VCaP (cell line): ENCODE results near the gene SLC8A3.
"Not testable (repeated sequence)": the region's sequence is repeated elsewhere in the genome, so short reads cannot be mapped to it uniquely, and the experiment has no call there.

Experiments
- H3K27ac ChIP-seq: fragments of 450-650 bp; 2 replicates; pipeline ENCODE4 v1.5.1; 2017
- TF ChIP-seq, protein P1 (sequence below): fragments of 450-650 bp; conservative IDR thresholded peaks from 2 replicates; pipeline ENCODE4 v1.5.1; 2017; ENCODE audit warnings: mild to moderate bottlenecking, moderate library complexity

SLC8A3 gene, protein sequence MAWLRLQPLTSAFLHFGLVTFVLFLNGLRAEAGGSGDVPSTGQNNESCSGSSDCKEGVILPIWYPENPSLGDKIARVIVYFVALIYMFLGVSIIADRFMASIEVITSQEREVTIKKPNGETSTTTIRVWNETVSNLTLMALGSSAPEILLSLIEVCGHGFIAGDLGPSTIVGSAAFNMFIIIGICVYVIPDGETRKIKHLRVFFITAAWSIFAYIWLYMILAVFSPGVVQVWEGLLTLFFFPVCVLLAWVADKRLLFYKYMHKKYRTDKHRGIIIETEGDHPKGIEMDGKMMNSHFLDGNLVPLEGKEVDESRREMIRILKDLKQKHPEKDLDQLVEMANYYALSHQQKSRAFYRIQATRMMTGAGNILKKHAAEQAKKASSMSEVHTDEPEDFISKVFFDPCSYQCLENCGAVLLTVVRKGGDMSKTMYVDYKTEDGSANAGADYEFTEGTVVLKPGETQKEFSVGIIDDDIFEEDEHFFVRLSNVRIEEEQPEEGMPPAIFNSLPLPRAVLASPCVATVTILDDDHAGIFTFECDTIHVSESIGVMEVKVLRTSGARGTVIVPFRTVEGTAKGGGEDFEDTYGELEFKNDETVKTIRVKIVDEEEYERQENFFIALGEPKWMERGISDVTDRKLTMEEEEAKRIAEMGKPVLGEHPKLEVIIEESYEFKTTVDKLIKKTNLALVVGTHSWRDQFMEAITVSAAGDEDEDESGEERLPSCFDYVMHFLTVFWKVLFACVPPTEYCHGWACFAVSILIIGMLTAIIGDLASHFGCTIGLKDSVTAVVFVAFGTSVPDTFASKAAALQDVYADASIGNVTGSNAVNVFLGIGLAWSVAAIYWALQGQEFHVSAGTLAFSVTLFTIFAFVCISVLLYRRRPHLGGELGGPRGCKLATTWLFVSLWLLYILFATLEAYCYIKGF

DNA sequence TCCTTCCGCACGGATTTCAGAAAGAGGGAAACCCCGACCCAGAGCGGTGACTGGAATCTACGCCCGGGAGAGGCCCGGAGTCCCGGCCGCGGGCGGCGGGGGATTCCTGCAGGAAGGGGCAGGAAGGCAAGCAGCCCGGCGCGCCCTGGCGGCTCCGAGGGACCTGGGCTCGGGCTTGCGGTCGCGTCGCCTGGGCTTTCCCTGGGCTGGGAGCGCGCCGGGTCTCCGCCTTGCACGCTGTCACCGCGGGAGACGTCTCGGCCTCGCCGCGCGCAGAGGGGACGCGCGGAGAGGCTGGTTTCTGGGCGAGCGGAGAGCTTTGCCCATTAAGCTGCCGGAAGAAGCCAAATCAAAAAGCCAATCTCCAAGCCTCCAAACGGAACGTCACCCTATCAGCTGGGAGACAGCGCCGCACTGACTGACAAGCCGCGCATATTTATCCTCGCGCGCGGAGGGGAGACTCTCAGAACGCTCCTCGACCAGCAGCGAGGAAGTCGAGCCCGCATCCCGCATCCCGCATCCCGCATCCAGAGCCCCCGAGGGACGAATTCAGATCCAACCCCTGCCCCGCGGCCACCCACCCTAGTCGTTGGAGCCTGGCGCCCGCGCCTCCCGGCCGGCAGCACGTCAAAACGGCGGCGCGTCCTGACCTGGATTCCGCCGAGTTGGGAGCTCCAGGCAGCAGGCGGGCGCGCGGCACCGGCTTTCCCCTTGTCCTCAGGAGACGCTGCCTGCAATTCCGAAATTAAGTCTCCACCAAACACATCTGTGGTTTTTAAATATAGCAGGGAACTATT, at the start of gene SLC8A3:
Gene SLC8A3 (minus strand): TSS at position 293 of the 797 bp plus-strand sequence. CDS start 20,529 bp downstream, outside the sequence.
- TF ChIP-seq, protein P1, sequence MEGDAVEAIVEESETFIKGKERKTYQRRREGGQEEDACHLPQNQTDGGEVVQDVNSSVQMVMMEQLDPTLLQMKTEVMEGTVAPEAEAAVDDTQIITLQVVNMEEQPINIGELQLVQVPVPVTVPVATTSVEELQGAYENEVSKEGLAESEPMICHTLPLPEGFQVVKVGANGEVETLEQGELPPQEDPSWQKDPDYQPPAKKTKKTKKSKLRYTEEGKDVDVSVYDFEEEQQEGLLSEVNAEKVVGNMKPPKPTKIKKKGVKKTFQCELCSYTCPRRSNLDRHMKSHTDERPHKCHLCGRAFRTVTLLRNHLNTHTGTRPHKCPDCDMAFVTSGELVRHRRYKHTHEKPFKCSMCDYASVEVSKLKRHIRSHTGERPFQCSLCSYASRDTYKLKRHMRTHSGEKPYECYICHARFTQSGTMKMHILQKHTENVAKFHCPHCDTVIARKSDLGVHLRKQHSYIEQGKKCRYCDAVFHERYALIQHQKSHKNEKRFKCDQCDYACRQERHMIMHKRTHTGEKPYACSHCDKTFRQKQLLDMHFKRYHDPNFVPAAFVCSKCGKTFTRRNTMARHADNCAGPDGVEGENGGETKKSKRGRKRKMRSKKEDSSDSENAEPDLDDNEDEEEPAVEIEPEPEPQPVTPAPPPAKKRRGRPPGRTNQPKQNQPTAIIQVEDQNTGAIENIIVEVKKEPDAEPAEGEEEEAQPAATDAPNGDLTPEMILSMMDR, result no peak
- no peak within 1 kb of the TSS; the same call in 1 of the 2 replicates for H3K27ac ChIP-seq

DNA sequence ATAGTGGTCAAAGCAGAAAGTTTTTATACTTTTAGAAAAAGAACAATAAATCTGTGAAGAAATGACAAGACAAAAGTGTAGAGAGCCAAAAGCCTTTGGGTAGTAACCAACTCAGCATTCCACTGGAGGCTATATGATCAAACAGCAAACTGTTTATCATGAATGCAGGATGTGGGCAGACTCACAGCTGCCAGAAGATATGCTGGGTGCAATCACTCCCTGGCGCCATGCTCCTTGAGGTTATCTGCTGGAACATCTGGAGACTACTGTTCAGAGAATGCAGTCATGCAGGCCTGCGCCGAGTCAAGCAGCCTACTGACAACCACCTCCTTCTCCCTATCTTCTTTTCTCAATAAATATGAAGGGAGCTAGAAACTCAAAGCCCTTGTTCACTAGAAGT, 49.0 kb upstream of the SLC8A3 start:
- no peak overlapping the region for H3K27ac ChIP-seq
- TF ChIP-seq, protein P1, result no peak

DNA sequence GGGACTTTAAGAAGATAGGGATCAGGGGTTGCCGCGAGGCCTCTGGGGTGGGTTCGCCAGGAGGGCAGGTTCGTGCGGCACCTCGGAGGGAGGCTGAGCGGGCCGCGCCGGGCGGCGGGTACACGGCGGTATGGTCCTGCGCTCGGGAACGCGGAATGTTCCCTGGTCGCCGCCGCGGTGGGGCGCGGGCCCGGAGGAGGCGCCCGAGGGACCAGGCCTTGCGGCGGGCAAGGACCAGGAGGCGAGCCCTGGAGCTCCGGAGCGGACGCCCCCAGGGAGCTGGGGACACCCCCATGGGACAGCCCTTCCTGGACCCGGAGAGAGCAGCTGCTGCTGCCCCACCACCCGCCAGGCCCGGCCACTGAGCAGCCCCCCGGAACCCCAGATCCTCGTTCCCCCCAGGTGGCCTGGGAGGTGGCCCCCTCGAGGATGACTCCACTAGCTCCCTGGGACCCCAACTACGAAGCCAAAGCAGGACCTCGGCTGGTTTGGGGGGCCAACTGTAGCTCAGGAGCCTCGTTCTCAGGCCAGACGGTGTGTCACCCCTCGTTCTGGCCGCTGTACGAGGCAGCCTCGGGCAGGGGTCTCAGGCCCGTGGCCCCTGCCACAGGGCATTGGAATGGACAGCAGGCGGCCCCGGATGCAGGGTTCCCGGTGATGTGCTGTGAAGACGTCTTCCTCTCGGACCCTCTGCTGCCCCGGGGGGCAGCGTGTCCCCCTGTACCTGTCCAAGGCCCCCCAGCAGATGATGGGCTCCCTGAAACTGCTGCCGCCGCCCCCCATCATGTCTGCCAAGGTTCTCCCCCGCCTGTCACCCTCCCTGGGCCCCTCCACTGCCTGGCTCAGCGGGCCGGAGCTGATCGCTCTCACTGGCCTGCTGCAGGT, 45.6 kb upstream of the SLC8A3 start:
- TF ChIP-seq, protein P1, result no peak
- no peak overlapping the region for H3K27ac ChIP-seq

DNA sequence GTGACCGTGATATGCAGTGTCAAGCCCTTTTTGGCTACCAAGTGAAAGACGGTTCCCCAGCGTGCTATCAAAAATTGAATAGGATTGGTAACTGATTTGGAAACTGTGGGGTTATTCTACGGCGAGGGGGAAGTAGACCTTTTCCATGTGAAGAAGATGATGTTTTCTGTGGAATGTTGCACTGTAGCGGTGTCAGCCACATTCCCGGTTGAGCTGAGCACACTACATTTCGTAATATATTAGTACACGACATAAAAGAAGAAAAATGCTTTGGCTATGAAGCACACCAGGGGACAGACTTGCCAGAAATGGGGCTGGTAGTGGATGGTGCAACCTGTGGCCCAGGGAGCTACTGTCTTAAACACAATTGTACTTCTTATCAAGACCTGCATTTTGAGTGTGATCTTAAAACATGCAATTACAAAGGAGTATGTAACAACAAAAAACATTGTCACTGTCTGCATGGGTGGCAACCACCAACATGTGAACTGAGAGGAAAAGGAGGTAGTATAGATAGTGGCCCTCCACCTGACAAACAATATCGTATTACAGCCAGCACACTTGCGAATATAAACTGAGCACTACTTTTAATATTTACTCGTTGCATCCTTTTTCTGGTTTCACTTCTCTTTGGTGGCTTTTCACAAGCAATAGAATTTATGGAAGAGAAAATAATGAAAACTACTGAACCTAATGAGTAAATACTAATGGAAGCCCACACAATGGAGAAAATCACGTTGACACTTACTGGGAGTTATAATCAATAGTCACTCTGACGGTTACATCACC, 43.2 kb upstream of the SLC8A3 start:
- H3K27ac ChIP-seq, result not testable (repeated sequence)

DNA sequence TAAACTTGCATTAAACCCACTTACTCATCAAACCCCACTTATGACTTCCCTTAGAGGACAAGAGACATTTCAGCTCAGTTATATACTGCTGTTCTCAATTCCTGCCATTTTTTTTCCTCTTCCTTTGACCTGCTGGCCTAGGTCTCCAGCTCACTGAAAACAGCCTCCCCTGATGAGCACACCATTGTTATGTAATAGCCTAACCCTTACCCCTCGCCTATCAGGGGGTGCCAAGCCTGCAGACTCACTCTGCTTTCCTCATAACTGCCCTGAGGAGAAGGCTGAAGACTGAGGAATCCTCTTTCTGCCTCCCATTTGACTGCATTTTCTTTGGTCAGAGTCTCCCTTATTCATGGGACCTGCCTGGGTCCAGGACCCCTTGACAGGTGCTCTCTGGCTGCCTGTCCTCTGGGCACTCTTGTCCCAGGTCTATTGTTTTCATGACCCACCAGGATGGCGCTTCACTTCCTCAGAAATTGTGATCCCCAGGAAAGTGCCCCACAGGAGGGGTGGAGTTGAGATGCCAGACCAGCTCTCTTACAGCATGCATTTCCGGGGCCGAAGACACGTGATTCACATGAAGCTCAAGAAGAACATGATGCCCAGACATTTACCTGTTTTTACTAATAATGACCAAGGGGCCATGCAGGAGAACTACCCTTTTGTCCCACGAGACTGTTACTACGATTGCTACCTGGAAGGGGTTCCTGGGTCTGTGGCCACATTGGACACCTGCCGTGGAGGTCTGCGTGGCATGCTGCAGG, 41.3 kb upstream of the SLC8A3 start:
- H3K27ac ChIP-seq, result not testable (repeated sequence)

DNA sequence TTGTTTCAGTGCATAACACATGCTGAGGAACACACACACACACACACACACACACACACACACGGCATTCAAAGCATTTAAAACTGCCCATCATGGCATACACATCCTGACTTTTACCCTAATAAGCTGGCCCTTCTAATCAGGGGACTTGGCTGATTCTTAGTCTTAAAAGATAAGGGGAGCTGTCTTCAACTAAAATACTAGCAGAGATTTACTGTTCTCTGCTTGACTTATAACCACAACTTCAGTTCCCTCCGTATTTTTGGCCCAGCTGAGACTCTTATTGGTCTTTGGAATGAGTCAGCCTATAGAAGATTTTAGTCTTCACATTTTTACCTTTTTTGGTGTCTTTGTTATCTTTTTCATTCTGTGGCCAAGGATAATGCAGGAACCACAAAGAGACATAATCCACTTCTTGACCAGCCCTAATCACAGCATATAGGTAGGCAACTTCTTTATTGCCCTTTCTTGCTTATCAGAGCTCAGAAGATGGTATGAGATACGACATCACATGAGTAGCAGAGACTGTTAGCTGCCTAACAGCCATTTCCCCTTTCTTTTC, 25.1 kb upstream of the SLC8A3 start:
- TF ChIP-seq, protein P1, result no peak
- no peak overlapping the region for H3K27ac ChIP-seq

DNA sequence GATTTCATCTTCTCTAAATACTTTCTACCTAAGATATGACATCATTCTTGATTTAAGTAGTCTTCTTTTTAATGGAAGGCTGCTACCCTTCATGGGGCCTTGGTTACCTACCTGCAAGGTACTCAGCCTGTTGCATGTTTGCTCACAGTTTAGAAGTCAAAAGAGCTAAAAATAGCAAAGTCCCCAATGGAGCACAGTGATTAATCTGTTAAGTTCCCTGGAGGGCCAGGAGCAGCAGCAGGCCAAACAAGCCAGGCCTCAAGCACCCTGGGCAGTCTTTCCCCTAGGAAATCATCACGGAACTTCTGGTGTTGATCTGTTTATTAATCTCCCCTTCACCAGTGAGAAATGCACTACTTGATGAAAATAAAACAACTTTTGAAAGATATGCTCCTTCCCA, 24.0 kb upstream of the SLC8A3 start:
- no peak overlapping the region for H3K27ac ChIP-seq
- TF ChIP-seq, protein P1, result no peak
